Loucy (cell line): ENCODE results near the gene MAN1C1.

ENCODE experiments used
- H2AFZ ChIP-seq: fragments of 200-600 bp; sonication (generic); 2 replicates; pipeline ENCODE4 v1.6.0; 2016; ENCODE audit warnings: antibody characterized with exemption, mild to moderate bottlenecking, low read length, moderate library complexity
- H3F3A ChIP-seq: fragments of 200-600 bp; 2 replicates; pipeline ENCODE4 v1.6.0; 2016; ENCODE audit warnings: antibody characterized with exemption, low read depth, mild to moderate bottlenecking
- H3K27me3 ChIP-seq: fragments of 200-600 bp; sonication (generic); 2 replicates; pipeline ENCODE4 v1.6.1; 2014; ENCODE audit warnings: low read length, mild to moderate bottlenecking; ENCODE audit not compliant: insufficient read depth, poor library complexity, severe bottlenecking
- H3K36me3 ChIP-seq: fragments of 200-600 bp; sonication (generic); 2 replicates; pipeline ENCODE4 v1.6.1; 2016; ENCODE audit warnings: low read length; ENCODE audit not compliant: insufficient read depth
- H3K4me1 ChIP-seq: fragments of 200-600 bp; sonication (generic); 2 replicates; pipeline ENCODE4 v1.5.1; 2014; ENCODE audit warnings: low read length, mild to moderate bottlenecking; ENCODE audit not compliant: insufficient read depth, poor library complexity, severe bottlenecking
- H3K4me2 ChIP-seq: fragments of 200-600 bp; sonication (generic); 2 replicates; pipeline ENCODE4 v1.6.0; 2014; ENCODE audit warnings: antibody characterized with exemption, low read length, low read depth, mild to moderate bottlenecking; ENCODE audit not compliant: poor library complexity, severe bottlenecking
- H3K4me3 ChIP-seq: fragments of 200-600 bp; sonication (generic); 2 replicates; pipeline ENCODE4 v1.5.1; 2014; ENCODE audit warnings: low read length, mild to moderate bottlenecking, mixed read lengths; ENCODE audit not compliant: poor library complexity, severe bottlenecking
- H3K79me2 ChIP-seq: fragments of 200-600 bp; sonication (generic); 2 replicates; pipeline ENCODE4 v1.6.1; 2014; ENCODE audit warnings: low read length; ENCODE audit not compliant: insufficient read depth
- H3K9ac ChIP-seq: fragments of 200-600 bp; sonication (generic); 2 replicates; pipeline ENCODE4 v1.6.0; 2014; ENCODE audit warnings: mild to moderate bottlenecking, low read depth, low read length, moderate library complexity; ENCODE audit not compliant: poor library complexity, severe bottlenecking
- H3K9me2 ChIP-seq: fragments of 200-600 bp; sonication (generic); replicated peaks from 2 replicates; pipeline ENCODE4 v1.6.1; 2016; ENCODE audit warnings: low read depth, low read length, mixed read lengths
- H3K9me3 ChIP-seq: fragments of 200-600 bp; sonication (generic); 2 replicates; pipeline ENCODE4 v1.6.1; 2014; ENCODE audit warnings: mild to moderate bottlenecking, antibody characterized with exemption, low read length, low read depth; ENCODE audit not compliant: insufficient read depth
- H4K20me1 ChIP-seq: fragments of 200-600 bp; sonication (generic); 2 replicates; pipeline ENCODE4 v1.6.0; 2014; ENCODE audit warnings: antibody characterized with exemption, low read length, mild to moderate bottlenecking; ENCODE audit not compliant: insufficient read depth, poor library complexity, severe bottlenecking
- EZH2phosphoT487 ChIP-seq: fragments of 200-600 bp; IDR thresholded peaks from 2 replicates; pipeline ENCODE4 v1.6.1; 2018; ENCODE audit warnings: antibody characterized with exemption, mild to moderate bottlenecking, moderate library complexity, borderline replicate concordance
- TF ChIP-seq, protein P1 (sequence below): fragments of 200-600 bp; sonication (generic); conservative IDR thresholded peaks from 2 replicates; pipeline ENCODE4 v1.5.1; 2014; ENCODE audit warnings: mild to moderate bottlenecking, antibody characterized with exemption, low read length

The MAN1C1 gene

DNA sequence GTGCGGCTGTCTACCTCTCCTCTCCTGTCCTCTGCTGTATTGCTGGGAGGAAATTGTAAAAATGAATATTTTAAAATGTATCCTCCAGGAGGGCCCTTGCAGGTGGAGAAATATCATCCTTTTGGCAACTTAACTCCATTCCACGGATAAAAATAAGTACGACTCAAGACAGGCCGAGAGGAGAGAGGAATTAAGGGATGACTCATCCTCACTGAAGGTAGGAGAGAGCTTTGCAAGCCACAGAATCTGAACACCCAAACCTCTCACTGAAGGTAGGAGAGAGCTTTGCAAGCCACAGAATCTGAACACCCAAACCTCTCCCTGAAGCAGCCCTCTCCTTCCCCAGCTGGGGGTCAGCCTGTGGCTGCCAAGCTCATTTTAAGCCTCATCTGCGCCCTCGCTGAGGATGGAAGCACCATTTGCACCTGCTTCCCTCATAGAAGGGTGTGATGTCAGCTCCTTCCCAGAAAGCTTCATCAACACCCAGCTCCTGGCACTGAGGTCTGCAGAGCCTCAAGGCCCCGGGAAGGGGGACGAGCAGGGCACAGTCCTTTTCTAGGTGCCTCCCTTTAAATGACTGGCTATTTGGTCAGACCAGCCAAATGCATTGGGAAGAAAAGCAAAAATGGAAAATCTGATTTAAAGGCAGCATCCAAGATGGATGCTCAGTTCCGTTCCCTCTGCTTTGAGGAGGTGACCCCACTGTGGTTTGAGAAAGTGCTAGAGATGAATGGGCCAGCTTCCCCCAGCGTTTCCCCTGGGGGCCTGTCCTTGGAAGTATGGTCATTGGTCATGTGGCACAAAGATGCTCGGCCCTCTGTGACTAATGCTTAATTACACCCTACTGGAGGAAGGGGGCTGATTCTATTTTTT lies 170.5 kb downstream of the MAN1C1 start:
- Histone ChIP-seq H3K4me3 (no peak overlapping the region), H3K9ac (no peak overlapping the region), H3K4me2 (no peak overlapping the region), H3F3A (no peaks in the 10 kb centered on the region), H3K79me2 (no peaks in the 10 kb centered on the region), H2AFZ (no peak overlapping the region), H3K27me3 (peaks cover 22% of the 10 kb centered on the region), H3K9me3 (no peaks in the 10 kb centered on the region), H3K9me2 (no peaks in the 10 kb centered on the region), H4K20me1 (no peaks in the 10 kb centered on the region), H3K4me1 (no peaks in the 10 kb centered on the region), H3K36me3 (no peaks in the 10 kb centered on the region)
- TF ChIP-seq, protein P1, sequence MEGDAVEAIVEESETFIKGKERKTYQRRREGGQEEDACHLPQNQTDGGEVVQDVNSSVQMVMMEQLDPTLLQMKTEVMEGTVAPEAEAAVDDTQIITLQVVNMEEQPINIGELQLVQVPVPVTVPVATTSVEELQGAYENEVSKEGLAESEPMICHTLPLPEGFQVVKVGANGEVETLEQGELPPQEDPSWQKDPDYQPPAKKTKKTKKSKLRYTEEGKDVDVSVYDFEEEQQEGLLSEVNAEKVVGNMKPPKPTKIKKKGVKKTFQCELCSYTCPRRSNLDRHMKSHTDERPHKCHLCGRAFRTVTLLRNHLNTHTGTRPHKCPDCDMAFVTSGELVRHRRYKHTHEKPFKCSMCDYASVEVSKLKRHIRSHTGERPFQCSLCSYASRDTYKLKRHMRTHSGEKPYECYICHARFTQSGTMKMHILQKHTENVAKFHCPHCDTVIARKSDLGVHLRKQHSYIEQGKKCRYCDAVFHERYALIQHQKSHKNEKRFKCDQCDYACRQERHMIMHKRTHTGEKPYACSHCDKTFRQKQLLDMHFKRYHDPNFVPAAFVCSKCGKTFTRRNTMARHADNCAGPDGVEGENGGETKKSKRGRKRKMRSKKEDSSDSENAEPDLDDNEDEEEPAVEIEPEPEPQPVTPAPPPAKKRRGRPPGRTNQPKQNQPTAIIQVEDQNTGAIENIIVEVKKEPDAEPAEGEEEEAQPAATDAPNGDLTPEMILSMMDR = no peak
- no peak for TF ChIP-seq EZH2phosphoT487

DNA sequence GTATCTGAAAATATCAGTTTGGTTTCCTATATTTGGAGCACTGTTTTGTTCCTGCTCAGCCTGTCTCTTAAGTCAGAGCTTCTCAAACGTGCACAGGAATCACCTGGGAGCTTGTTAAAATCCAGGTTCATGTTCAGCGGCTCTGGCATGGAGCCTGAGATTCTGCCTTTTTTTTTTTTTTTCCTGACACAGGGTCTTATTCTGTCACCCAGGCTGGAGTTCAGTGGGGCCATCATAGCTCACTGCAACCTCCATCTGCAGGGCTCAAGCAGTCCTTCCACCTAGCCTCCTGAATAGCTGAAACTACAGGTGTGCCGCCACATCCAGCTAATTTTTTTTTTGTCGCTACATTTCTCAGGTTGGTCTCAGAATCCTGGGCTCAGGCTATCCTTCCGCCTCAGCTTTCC lies 171.2 kb downstream of the MAN1C1 start:
- H3K9me2 ChIP-seq = no peaks in the 10 kb centered on the region
- no peaks in the 10 kb centered on the region for H3K4me1 ChIP-seq
- no peaks in the 10 kb centered on the region for H3K79me2 ChIP-seq
- no peak for TF ChIP-seq EZH2phosphoT487
- H3K9me3 ChIP-seq = no peaks in the 10 kb centered on the region
- H4K20me1 ChIP-seq = no peaks in the 10 kb centered on the region
- no peaks in the 10 kb centered on the region for H3F3A ChIP-seq
- peaks cover 22% of the 10 kb centered on the region for H3K27me3 ChIP-seq
- no peak overlapping the region for H3K9ac ChIP-seq
- no peak overlapping the region for H2AFZ ChIP-seq
- H3K4me2 ChIP-seq = no peak overlapping the region
- no peak overlapping the region for H3K4me3 ChIP-seq
- H3K36me3 ChIP-seq = no peaks in the 10 kb centered on the region

DNA sequence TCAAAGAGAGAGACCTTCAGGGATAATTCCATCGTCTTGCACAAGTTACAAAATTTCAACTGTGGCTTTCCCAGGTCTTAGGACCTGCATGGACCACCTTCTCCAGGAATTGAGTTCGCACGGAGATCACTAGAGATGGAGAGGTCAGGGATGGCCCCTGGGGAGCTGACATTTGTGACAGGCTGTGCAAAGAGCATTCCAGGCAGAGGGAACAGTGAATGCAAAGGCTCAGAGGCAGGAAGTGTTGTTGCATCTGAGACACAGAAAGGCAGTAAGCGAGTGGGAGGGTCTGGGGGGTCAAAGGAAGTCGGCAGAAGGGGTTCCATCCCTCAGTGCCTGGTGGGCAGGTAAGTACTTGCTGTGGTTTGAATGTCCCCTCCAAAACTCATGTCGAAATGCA lies 173.9 kb downstream of the MAN1C1 start:
- Histone ChIP-seq H3K9me2 (no peaks in the 10 kb centered on the region), H3K36me3 (no peaks in the 10 kb centered on the region), H3F3A (no peaks in the 10 kb centered on the region), H3K27me3 (peaks cover 12% of the 10 kb centered on the region), H3K79me2 (no peaks in the 10 kb centered on the region), H3K4me2 (no peak overlapping the region), H2AFZ (no peak overlapping the region), H3K9me3 (no peaks in the 10 kb centered on the region), H3K4me1 (no peaks in the 10 kb centered on the region), H3K9ac (no peak overlapping the region), H3K4me3 (no peak overlapping the region), H4K20me1 (no peaks in the 10 kb centered on the region)
- TF ChIP-seq, protein P1 = no peak
- TF ChIP-seq EZH2phosphoT487 = no peak

DNA sequence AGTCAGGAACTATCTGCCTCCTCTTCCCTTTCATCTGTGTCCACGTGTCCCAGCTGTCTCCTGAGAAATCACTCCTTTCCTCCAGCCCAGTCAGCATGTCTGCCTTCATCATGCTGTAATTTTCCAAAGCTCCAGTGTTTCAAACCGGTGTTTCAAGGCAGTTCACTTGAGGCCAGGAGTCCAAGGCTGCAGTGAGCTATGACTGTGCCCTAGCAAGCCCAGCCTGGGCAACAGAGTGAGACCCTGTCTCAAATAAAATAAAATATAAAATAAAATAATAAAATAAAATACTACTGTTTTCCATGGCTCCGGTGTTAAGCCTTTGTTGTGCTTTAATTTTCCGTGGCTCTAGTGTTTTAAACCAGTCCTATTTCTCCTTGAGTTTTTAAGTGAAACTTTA lies 175.5 kb downstream of the MAN1C1 start:
- Histone ChIP-seq H3K27me3 (no peaks in the 10 kb centered on the region), H3K9me3 (no peaks in the 10 kb centered on the region), H3F3A (no peaks in the 10 kb centered on the region), H3K4me1 (no peaks in the 10 kb centered on the region), H3K9ac (no peak overlapping the region), H3K4me3 (no peak overlapping the region), H3K9me2 (no peaks in the 10 kb centered on the region), H3K4me2 (no peak overlapping the region), H2AFZ (no peak overlapping the region), H4K20me1 (no peaks in the 10 kb centered on the region), H3K79me2 (no peaks in the 10 kb centered on the region), H3K36me3 (no peaks in the 10 kb centered on the region)
- TF ChIP-seq EZH2phosphoT487 = no peak
- TF ChIP-seq, protein P1 = no peak
